GM21447 (cell line): ENCODE data around the gene TSPAN17.

ENCODE experiments used
- ATAC-seq: cut with Tn5 transposase; IDR thresholded peaks from one replicate; pipeline ENCODE4 v1.9.1; 2021; ENCODE audit not compliant: unreplicated experiment

Gene TSPAN17

GRCh38 chr5:176658817-176659511 is 11.7 kb downstream of the TSPAN17 start:
- ATAC-seq = no peak

GRCh38 chr5:176659512-176659839 is 12.2 kb downstream of the TSPAN17 start:
- ATAC-seq = no peak

GRCh38 chr5:176659860-176660461 is 12.7 kb downstream of the TSPAN17 start:
- ATAC-seq = no peak

- peak; percentile 20 for ATAC-seq
These were observed 13.2 kb downstream of the TSPAN17 start for GRCh38 chr5:176660530-176660859.

- ATAC-seq = peak; percentile 61
These were observed 13.8 kb downstream of the TSPAN17 start for GRCh38 chr5:176660860-176661641.

- ATAC-seq = no peak
These were observed 14.4 kb downstream of the TSPAN17 start for GRCh38 chr5:176661676-176662075.

GRCh38 chr5:176662371-176663333 is 15.4 kb downstream of the TSPAN17 start:
- ATAC-seq = no peak

- no peak for ATAC-seq
These were observed 16.3 kb downstream of the TSPAN17 start for GRCh38 chr5:176663566-176663965.

GRCh38 chr5:176664479-176664878 is 17.2 kb downstream of the TSPAN17 start:
- no peak for ATAC-seq

GRCh38 chr5:176664886-176665285 is 17.6 kb downstream of the TSPAN17 start:
- ATAC-seq = no peak

- ATAC-seq = no peak
These were observed 18.2 kb downstream of the TSPAN17 start for GRCh38 chr5:176665517-176665916.

- ATAC-seq = no peak
These were observed 20.4 kb downstream of the TSPAN17 start for GRCh38 chr5:176667637-176668036.

- no peak for ATAC-seq
These were observed 23.2 kb downstream of the TSPAN17 start for GRCh38 chr5:176670449-176670848.

GRCh38 chr5:176671399-176671798 is 24.1 kb downstream of the TSPAN17 start:
- no peak for ATAC-seq

GRCh38 chr5:176671890-176672747 is 24.8 kb downstream of the TSPAN17 start:
- ATAC-seq = no peak

- no peak for ATAC-seq
These were observed 26.6 kb downstream of the TSPAN17 start for GRCh38 chr5:176673651-176674583.

- ATAC-seq = no peak
These were observed 27.5 kb downstream of the TSPAN17 start for GRCh38 chr5:176674799-176675198.

- ATAC-seq = no peak
These were observed 28.5 kb downstream of the TSPAN17 start for GRCh38 chr5:176675676-176676360.
